Measurements from ENCODE around the gene EVA1A.

The EVA1A gene

DNA sequence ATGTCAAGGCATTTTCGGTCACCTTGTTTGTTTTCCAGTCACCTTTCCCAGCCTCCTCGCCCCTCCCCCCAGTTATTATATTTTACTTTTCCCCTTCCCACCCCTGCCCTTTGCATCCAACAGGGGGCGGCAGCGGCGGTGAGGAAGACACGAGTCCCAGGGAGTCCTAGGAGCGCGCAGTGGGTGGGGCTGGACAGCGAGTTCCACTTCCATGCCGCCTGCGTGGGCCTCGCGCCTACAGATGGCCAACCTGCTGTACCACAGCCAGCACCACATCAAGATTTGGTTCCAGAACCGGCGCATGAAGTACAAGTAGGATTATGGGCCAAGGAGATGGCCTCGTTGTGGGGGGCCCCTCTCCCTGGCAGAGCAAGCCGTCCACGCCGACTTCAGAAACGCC lies 37.2 kb upstream of the EVA1A start:
- Mint-ChIP-seq H3K27me3 (peaks cover 11% of the 10 kb centered on the region), H3K4me1 (ENCODE audit: low read depth) (no peaks in the 10 kb centered on the region), H3K4me3 (no peak overlapping the region), H3K36me3 (ENCODE audit: low read depth) (no peaks in the 10 kb centered on the region), H3K9me3 (no peaks in the 10 kb centered on the region), H3K27ac (no peak overlapping the region)

DNA sequence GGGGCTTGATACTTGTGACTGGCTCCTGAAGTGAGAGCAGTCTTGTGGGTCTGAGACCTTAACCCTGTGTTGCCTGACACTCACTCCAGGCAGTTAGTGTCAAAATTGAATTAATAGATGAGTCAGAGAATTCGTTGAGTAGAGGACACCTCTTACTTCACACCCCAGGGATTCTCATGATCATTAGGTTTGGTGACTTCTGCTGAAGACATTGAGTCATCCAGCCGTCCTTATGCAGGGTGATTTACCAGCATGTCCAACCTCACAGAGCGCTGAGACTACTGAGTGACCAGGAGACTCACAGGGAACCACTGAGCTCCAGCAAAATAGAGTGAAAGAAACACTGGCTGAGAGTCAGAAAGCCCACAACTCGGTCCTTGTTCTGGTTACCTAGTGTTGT lies 36.0 kb upstream of the EVA1A start:
- H3K27ac Mint-ChIP-seq, result no peak overlapping the region
- no peak overlapping the region for H3K4me3 Mint-ChIP-seq
- H3K4me1 Mint-ChIP-seq (ENCODE audit: low read depth), result no peaks in the 10 kb centered on the region
- H3K27me3 Mint-ChIP-seq, result peaks cover 11% of the 10 kb centered on the region
- no peaks in the 10 kb centered on the region for H3K36me3 Mint-ChIP-seq (ENCODE audit: low read depth)
- H3K9me3 Mint-ChIP-seq, result no peaks in the 10 kb centered on the region

DNA sequence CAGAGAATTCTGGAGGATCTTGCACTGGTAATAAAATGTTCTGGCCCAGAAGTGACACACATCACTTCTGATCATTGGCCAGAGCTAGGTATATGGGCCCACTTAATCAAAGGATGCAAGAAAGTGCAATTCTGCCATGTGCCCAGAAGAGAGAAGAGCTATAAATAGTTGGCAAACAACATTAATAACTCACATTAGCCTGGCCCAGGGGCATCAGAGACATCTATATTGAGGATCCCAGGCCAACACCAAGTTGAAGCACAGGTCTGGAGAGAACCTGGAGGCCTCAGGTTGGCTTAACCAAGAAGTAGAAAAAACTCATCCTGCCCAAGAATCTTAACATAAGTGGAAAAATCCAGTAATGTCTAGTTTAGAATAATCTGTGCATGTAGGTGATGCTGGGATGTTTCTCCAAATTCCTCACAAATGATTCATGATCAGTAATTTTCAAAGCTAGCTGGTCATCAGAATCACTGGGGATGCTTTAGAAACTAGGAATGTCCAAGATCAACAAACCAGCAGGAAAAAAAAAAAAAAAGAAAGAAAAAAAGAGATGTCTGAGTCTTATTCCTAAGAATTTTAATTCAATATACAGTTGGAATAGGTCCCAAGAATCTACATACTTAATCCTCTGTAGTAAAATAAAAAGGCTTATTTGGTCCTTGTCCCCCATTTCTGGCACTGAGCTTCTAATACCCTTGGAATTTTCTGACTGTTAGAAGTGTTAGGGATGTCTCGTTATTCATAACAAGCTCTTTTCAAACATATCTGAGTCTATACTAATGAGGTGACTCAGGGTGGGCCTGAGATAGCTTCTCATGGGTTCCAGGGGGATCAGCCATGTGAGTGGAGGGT lies 35.0 kb upstream of the EVA1A start:
- H3K27me3 Mint-ChIP-seq, result peaks cover 12% of the 10 kb centered on the region
- no peaks in the 10 kb centered on the region for H3K36me3 Mint-ChIP-seq (ENCODE audit: low read depth)
- no peak overlapping the region for H3K27ac Mint-ChIP-seq
- H3K4me3 Mint-ChIP-seq, result no peak overlapping the region
- H3K4me1 Mint-ChIP-seq (ENCODE audit: low read depth), result no peaks in the 10 kb centered on the region
- H3K9me3 Mint-ChIP-seq, result no peaks in the 10 kb centered on the region

DNA sequence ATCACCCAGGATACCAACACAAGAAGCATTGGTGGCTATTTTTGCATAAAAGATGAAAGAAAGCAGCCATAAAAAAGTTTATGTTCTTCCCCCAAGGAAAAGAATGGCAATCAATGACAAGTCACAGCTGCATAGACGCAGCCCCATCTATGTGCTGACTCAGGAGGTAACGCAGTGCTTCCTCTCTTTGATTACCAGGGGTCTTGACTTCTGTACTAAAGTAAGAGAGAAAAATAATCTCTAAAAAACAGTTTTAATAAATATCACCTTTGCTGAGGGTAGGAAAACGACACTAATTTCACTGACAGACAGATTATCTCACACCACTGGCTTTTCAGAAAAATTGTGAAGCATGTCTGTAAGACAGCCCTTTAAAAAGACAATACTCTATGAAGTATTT lies 33.9 kb upstream of the EVA1A start:
- Mint-ChIP-seq H3K9me3 (no peaks in the 10 kb centered on the region), H3K4me1 (ENCODE audit: low read depth) (no peaks in the 10 kb centered on the region), H3K27ac (no peak overlapping the region), H3K36me3 (ENCODE audit: low read depth) (no peaks in the 10 kb centered on the region), H3K4me3 (no peak overlapping the region), H3K27me3 (peaks cover 12% of the 10 kb centered on the region)

DNA sequence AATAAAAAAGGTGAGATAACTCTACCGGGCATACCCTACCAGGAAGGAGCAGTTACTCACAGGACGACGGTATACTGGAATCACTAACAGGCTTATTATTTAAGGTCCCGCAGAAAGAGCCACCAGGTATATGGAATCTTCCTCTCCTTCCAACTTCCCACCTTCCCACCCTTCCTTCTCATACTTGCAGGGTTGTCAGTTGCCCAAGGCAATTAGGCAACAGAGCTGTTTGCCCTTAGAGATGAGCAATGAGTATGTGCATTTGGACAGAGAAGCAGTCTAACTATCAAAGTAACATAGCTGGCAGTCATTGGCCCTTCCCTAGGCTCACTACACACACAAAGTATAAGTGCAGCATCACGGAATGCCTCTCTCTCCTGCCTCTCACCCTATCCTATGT lies 32.1 kb upstream of the EVA1A start:
- H3K4me1 Mint-ChIP-seq (ENCODE audit: low read depth), result no peaks in the 10 kb centered on the region
- H3K9me3 Mint-ChIP-seq, result no peaks in the 10 kb centered on the region
- H3K27ac Mint-ChIP-seq, result no peak overlapping the region
- peaks cover 12% of the 10 kb centered on the region for H3K27me3 Mint-ChIP-seq
- no peak overlapping the region for H3K4me3 Mint-ChIP-seq
- H3K36me3 Mint-ChIP-seq (ENCODE audit: low read depth), result no peaks in the 10 kb centered on the region

DNA sequence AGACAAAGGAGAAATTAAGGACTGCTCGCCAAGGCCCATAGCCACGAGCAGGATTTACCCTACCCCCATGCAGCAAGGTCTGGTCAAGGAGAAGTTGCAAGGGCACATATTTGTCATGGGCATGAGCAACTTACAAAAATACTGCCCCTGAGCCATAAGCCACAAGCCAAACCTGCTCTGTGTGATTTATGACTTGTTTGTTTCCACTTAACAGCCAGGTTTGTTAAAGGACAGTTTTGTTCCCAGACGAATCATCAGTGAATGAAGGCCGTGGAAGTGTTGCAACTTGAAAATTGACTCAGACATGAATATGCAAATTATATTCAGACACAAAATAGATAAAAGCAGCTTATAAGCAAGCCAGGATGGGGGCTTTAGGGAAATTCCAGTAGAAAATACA lies 31.3 kb upstream of the EVA1A start:
- no peak overlapping the region for H3K27ac Mint-ChIP-seq
- no peaks in the 10 kb centered on the region for H3K36me3 Mint-ChIP-seq (ENCODE audit: low read depth)
- H3K9me3 Mint-ChIP-seq, result no peaks in the 10 kb centered on the region
- H3K4me3 Mint-ChIP-seq, result no peak overlapping the region
- no peaks in the 10 kb centered on the region for H3K4me1 Mint-ChIP-seq (ENCODE audit: low read depth)
- H3K27me3 Mint-ChIP-seq, result peaks cover 12% of the 10 kb centered on the region

DNA sequence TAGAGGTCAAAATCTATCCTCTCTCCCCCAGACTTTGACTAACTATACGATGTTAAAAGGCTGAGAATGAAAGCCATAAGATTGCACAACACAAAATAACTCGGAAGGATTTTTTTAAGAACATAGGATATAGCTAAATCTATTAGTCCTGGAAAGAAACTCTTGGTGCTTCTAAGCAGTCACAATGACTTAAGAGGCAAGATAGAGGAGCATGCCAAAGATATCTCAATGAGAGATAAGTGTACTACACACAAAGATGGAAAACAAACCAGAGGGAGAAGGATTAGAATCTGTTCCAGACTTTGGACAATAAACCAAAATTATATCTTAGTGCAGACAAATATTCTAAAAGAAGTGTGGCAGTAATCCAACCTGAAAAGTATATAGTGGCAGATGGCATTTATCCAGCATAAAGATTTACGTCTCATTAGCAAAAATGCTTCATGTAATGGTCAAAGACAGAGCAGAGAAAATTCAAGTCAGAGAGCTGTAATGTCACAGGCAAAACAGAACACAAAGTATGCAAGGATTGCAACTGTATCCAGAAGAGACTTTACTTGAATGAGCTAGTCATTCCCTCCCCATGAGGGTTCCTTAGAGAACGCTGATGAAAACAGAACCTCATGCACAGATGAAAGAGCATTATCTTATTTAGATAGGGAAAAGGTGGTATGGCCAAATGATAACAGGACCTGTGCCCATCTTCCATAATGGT lies 28.8 kb upstream of the EVA1A start:
- Mint-ChIP-seq H3K27ac (no peak overlapping the region), H3K27me3 (peaks cover 16% of the 10 kb centered on the region)

DNA sequence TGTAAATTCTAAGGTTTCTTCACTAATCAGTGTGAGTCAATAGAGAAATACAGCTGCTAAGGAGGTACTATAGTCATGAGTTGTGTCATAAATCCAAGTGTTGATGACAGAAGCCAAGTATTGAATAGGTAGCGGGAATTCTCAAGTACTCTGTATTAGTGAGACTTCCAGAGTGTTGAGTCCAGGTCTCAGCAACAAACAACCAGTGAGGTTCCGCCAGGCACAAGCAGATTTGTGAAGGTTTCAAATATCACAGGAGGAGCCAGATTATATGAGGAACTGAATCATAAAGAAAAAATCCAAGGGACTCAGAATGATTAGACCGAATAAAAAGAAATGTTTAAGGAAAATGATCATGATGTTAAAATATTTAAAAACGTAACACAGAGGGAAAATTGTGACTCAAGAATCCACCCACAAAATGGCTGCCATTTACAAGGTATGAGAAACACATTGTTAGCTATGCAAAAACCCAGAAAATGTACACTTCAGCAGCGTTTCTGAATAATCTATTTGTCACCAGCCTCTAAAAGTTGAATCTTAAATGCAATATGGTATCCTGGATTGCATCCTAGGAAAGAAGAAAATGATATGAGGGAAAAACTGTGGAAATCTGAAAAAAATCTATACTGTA lies 27.3 kb upstream of the EVA1A start:
- Mint-ChIP-seq H3K27ac (no peak overlapping the region), H3K4me1 (ENCODE audit: low read depth) (no peaks in the 10 kb centered on the region), H3K9me3 (no peaks in the 10 kb centered on the region), H3K27me3 (peaks cover 17% of the 10 kb centered on the region), H3K36me3 (ENCODE audit: low read depth) (no peaks in the 10 kb centered on the region), H3K4me3 (no peak overlapping the region)

More for the DNA sequence above, 28.8 kb upstream of the EVA1A start:
- Mint-ChIP-seq H3K36me3 (ENCODE audit: low read depth) (no peaks in the 10 kb centered on the region), H3K4me1 (ENCODE audit: low read depth) (no peaks in the 10 kb centered on the region), H3K9me3 (no peaks in the 10 kb centered on the region), H3K4me3 (no peak overlapping the region)

DNA sequence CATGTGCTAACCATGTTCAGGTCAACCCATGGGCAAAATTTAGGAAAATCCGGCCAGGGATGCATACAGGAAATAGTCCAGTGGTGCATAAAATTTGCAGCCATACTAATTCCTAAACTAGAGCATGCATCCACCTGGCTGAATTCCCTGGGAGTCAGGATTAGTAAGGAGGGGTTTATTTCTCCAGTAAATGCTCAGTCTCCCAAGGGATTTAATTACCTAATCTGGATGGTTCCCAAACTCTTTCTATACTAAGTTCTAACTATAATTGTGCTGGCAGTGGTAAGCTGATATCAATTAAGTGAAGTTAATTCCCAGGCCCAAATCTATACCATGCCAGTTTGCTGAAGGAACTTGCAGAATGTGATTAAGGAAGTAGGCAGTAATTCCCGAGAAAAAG lies 26.2 kb upstream of the EVA1A start:
- H3K36me3 Mint-ChIP-seq (ENCODE audit: low read depth), result no peaks in the 10 kb centered on the region
- no peaks in the 10 kb centered on the region for H3K9me3 Mint-ChIP-seq
- H3K27ac Mint-ChIP-seq, result no peak overlapping the region
- H3K4me3 Mint-ChIP-seq, result no peak overlapping the region
- H3K27me3 Mint-ChIP-seq, result peaks cover 23% of the 10 kb centered on the region
- H3K4me1 Mint-ChIP-seq (ENCODE audit: low read depth), result no peaks in the 10 kb centered on the region

DNA sequence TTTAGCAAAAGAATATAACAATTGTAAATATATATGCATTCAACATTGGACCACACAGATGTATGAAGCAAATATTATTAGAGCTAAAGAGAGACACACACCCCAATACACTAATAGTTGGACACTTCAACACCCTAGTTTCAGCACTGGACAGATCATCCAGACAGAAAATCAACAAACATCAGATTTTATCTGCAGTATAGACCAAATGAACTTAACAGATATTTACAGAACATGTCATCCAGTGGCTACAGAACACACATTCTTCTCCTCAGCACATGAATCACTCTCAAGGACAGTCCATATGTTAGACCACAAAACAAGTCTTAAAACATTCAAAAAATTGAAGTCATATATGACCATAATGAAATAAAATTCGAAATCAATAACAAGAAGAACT lies 22.1 kb upstream of the EVA1A start:
- no peak overlapping the region for H3K4me3 Mint-ChIP-seq
- H3K27ac Mint-ChIP-seq, result no peak overlapping the region
- H3K4me1 Mint-ChIP-seq (ENCODE audit: low read depth), result no peaks in the 10 kb centered on the region
- H3K36me3 Mint-ChIP-seq (ENCODE audit: low read depth), result no peaks in the 10 kb centered on the region
- peaks cover 22% of the 10 kb centered on the region for H3K27me3 Mint-ChIP-seq
- no peaks in the 10 kb centered on the region for H3K9me3 Mint-ChIP-seq

DNA sequence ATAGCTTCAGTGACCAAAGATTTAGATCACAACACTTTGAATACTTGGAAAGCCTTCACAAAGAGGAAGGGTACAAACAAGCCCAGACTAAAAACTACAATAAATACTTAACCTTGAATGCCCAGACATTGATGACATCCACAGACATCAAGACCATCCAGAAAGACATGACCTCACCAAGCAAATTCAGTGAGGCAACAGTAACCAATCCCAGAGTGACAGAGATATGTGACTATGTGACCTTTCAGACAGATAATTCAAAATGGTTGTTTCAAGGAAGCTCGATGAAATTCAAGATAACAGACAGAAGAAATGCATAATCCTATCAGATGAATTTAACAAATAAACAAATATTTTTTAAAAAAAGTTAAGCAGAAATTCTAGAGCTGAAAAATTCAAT lies 19.9 kb upstream of the EVA1A start:
- no peaks in the 10 kb centered on the region for H3K36me3 Mint-ChIP-seq (ENCODE audit: low read depth)
- H3K9me3 Mint-ChIP-seq, result peaks cover 4% of the 10 kb centered on the region
- no peaks in the 10 kb centered on the region for H3K4me1 Mint-ChIP-seq (ENCODE audit: low read depth)
- no peak overlapping the region for H3K4me3 Mint-ChIP-seq
- H3K27ac Mint-ChIP-seq, result no peak overlapping the region
- peaks cover 26% of the 10 kb centered on the region for H3K27me3 Mint-ChIP-seq

DNA sequence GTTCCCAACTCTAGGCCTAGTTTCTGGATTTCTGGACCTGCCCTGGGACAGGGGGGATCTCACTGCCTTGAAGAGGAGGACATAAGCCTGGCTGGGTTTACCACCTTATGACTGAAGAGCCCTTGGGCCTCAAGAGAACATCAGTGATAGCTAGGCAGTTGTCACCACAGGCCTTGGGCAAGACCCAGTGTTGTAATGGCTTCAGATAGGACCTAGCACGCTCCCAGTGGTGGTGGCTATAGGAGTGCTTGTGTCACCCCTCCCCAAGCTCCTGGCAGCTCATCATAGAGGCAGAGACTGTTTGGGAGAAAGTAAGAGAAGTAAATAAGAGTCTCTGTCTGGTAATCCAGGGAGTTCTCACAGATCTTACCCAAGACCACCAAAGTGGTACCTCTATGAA lies 19.4 kb upstream of the EVA1A start:
- no peaks in the 10 kb centered on the region for H3K36me3 Mint-ChIP-seq (ENCODE audit: low read depth)

DNA sequence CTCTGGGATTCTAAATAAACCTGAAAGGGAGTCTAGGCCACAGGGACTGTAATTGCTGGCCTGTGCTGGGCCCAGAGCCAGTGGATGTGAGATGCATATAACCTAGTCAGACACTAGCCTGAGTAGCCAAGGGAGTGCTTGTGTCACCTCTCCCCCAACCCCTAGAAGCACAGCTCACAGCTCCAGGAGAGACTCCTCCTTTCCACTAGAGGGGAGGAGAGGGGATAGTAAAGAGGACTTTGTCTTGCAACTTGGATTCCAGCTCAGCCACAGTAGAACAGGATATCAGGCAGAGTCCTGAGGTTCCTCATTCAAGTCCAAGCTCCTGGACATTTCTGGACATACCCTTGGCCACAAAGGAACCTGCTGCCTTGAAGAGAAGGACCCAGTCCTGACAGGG lies 18.4 kb upstream of the EVA1A start:
- H3K27ac Mint-ChIP-seq, result no peak overlapping the region
- no peaks in the 10 kb centered on the region for H3K4me1 Mint-ChIP-seq (ENCODE audit: low read depth)
- H3K9me3 Mint-ChIP-seq, result peaks cover 6% of the 10 kb centered on the region
- H3K27me3 Mint-ChIP-seq, result peaks cover 29% of the 10 kb centered on the region
- H3K36me3 Mint-ChIP-seq (ENCODE audit: low read depth), result no peaks in the 10 kb centered on the region
- no peak overlapping the region for H3K4me3 Mint-ChIP-seq

More for the DNA sequence above, 19.4 kb upstream of the EVA1A start:
- H3K4me1 Mint-ChIP-seq (ENCODE audit: low read depth), result no peaks in the 10 kb centered on the region
- H3K27ac Mint-ChIP-seq, result no peak overlapping the region
- H3K27me3 Mint-ChIP-seq, result peaks cover 29% of the 10 kb centered on the region
- no peak overlapping the region for H3K4me3 Mint-ChIP-seq
- H3K9me3 Mint-ChIP-seq, result peaks cover 6% of the 10 kb centered on the region

DNA sequence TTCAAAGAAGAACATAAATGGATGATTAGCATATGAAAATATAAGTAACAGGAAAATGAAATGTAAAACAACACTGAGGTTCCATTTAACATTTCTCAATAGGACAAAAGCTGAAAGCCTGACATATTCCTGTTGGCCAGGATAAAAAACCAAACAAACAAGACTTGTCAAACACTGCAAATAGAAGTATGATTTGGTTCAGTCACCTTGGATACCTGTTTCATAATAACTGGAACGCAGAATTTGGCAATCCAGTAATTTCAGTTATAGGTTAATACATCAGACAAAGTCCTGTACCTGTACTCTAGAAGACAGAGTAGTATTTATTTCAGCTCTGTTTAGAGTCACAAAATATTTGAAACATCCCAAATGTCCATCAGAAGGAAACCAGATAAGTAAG lies 16.5 kb upstream of the EVA1A start:
- Mint-ChIP-seq H3K27ac (no peak overlapping the region), H3K4me1 (ENCODE audit: low read depth) (no peaks in the 10 kb centered on the region), H3K9me3 (peaks cover 6% of the 10 kb centered on the region), H3K27me3 (peaks cover 24% of the 10 kb centered on the region), H3K4me3 (no peak overlapping the region), H3K36me3 (ENCODE audit: low read depth) (no peaks in the 10 kb centered on the region)

DNA sequence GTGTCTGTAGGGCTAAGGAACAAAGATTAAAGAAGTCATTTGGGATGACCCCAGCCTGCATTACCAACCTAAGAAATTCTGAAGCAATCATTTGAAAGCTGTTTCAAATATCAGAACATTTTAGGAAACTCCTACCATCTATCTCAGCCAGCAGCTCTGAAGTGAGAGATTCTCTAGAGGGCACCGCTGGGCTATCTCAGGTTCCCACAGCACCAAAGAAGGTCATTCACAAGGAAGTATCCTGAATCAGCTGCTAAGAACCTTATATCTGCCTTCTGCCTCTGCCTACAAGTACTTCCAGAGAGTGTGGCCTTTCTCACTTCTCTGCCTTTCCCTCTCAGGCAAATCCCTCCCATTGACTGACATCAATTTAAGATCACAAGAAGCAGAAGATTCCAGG lies 13.4 kb upstream of the EVA1A start:
- Mint-ChIP-seq H3K4me1 (ENCODE audit: low read depth) (peaks cover 10% of the 10 kb centered on the region), H3K9me3 (peaks cover 6% of the 10 kb centered on the region), H3K36me3 (ENCODE audit: low read depth) (no peaks in the 10 kb centered on the region), H3K4me3 (no peak overlapping the region), H3K27me3 (peaks cover 40% of the 10 kb centered on the region), H3K27ac (no peak overlapping the region)
